H9 (cell line): ENCODE measurements around the gene POU2F1. TPM values are rescaled to one million over a fixed set of nuclear protein-coding genes. Genes with fewer than 3 reads are reported as not detected.

Source experiments
- DNase-seq: peaks from one replicate; pipeline ENCODE4 v3.0.0-alpha.2; 2017
- H2AFZ ChIP-seq: one replicate; pipeline ENCODE4 v1.6.1; 2013; ENCODE audit warnings: mild to moderate bottlenecking, low read length, control low read depth, moderate library complexity
- H2AK5ac ChIP-seq: 2 replicates; pipeline ENCODE4 v1.6.1; 2013; ENCODE audit warnings: low read length, control low read depth, mixed read lengths; ENCODE audit not compliant: insufficient read length
- H2BK120ac ChIP-seq: one replicate; pipeline ENCODE4 v1.6.1; 2013; ENCODE audit warnings: low read depth, mild to moderate bottlenecking, low read length, control low read depth, inconsistent platforms; ENCODE audit not compliant: poor library complexity, severe bottlenecking
- H2BK12ac ChIP-seq: 2 replicates; pipeline ENCODE4 v1.6.1; 2013; ENCODE audit warnings: low read length, control low read depth, mixed read lengths, low read depth; ENCODE audit not compliant: insufficient read length
- H2BK15ac ChIP-seq: 2 replicates; pipeline ENCODE4 v1.6.1; 2013; ENCODE audit warnings: low read depth, low read length, control low read depth
- H2BK20ac ChIP-seq: one replicate; pipeline ENCODE4 v1.6.1; 2013; ENCODE audit warnings: low read depth, mild to moderate bottlenecking, low read length, control low read depth, inconsistent platforms; ENCODE audit not compliant: poor library complexity, severe bottlenecking
- H2BK5ac ChIP-seq: 2 replicates; pipeline ENCODE4 v1.6.1; 2013; ENCODE audit warnings: low read length, control low read depth, mixed read lengths; ENCODE audit not compliant: insufficient read length
- H3K14ac ChIP-seq: 2 replicates; pipeline ENCODE4 v1.6.1; 2013; ENCODE audit warnings: low read length, control low read depth; ENCODE audit not compliant: insufficient read depth
- H3K18ac ChIP-seq: 2 replicates; pipeline ENCODE4 v1.6.1; 2013; ENCODE audit warnings: low read depth, mild to moderate bottlenecking, mixed read lengths, low read length, control low read depth; ENCODE audit not compliant: insufficient read length
- H3K23ac ChIP-seq: 2 replicates; pipeline ENCODE4 v1.6.1; 2013; ENCODE audit warnings: low read length, control low read depth, mixed read lengths, low read depth; ENCODE audit not compliant: insufficient read length
- H3K23me2 ChIP-seq: 2 replicates; pipeline ENCODE4 v1.6.1; 2013; ENCODE audit warnings: low read depth, mild to moderate bottlenecking, mixed read lengths, low read length, control low read depth; ENCODE audit not compliant: insufficient read length, poor library complexity, severe bottlenecking
- H3K27ac ChIP-seq: 2 replicates; pipeline ENCODE4 v1.5.1; 2013; ENCODE audit warnings: low read length, control low read depth, mixed read lengths, low read depth; ENCODE audit not compliant: insufficient read length
- H3K27me3 ChIP-seq: 2 replicates; pipeline ENCODE4 v1.6.1; 2013; ENCODE audit warnings: low read length, control low read depth, inconsistent platforms; ENCODE audit not compliant: insufficient read depth
- H3K4ac ChIP-seq: 2 replicates; pipeline ENCODE4 v1.6.1; 2013; ENCODE audit warnings: low read depth, mild to moderate bottlenecking, control low read depth, inconsistent platforms, low read length, moderate library complexity
- H3K4me1 ChIP-seq: 2 replicates; pipeline ENCODE4 v1.6.1; 2013; ENCODE audit warnings: low read length, control low read depth, inconsistent platforms; ENCODE audit not compliant: insufficient read depth
- H3K4me2 ChIP-seq: 2 replicates; pipeline ENCODE4 v1.6.1; 2013; ENCODE audit warnings: low read length, control low read depth, mixed read lengths; ENCODE audit not compliant: insufficient read length, insufficient read depth
- H3K56ac ChIP-seq: 2 replicates; pipeline ENCODE4 v1.6.1; 2013; ENCODE audit warnings: low read depth, mild to moderate bottlenecking, mixed read lengths, low read length, control low read depth; ENCODE audit not compliant: insufficient read length
- H3K79me1 ChIP-seq: 2 replicates; pipeline ENCODE4 v1.6.1; 2013; ENCODE audit warnings: low read depth, mild to moderate bottlenecking, moderate library complexity, low read length, control low read depth, inconsistent platforms; ENCODE audit not compliant: insufficient read depth, poor library complexity, severe bottlenecking
- H3K79me2 ChIP-seq: 2 replicates; pipeline ENCODE4 v1.6.1; 2013; ENCODE audit warnings: low read length, control low read depth, inconsistent platforms; ENCODE audit not compliant: insufficient read depth
- H3K9ac ChIP-seq: 2 replicates; pipeline ENCODE4 v1.6.1; 2013; ENCODE audit warnings: low read length, control low read depth, mixed read lengths; ENCODE audit not compliant: insufficient read length; ENCODE audit errors: extremely low read depth
- H3K9me3 ChIP-seq: one replicate; pipeline ENCODE4 v1.6.1; 2013; ENCODE audit warnings: low read depth, low read length, inconsistent platforms; ENCODE audit not compliant: control insufficient read depth
- H3T11ph ChIP-seq: one replicate; pipeline ENCODE4 v1.6.1; 2013; ENCODE audit warnings: mild to moderate bottlenecking, low read length, control low read depth, inconsistent platforms
- H4K20me1 ChIP-seq: one replicate; pipeline ENCODE4 v1.6.1; 2013; ENCODE audit not compliant: control insufficient read depth, insufficient read length, insufficient read depth
- H4K5ac ChIP-seq: 2 replicates; pipeline ENCODE4 v1.6.1; 2013; ENCODE audit warnings: low read depth, mild to moderate bottlenecking, mixed read lengths, low read length, control low read depth; ENCODE audit not compliant: insufficient read length
- H4K8ac ChIP-seq: replicated peaks from 2 replicates; pipeline ENCODE4 v1.6.1; 2013; ENCODE audit warnings: low read length, control low read depth, mixed read lengths, low read depth; ENCODE audit not compliant: insufficient read length
- H4K91ac ChIP-seq: 2 replicates; pipeline ENCODE4 v1.6.1; 2013; ENCODE audit warnings: low read depth, mild to moderate bottlenecking, moderate library complexity, mixed read lengths, low read length, control low read depth; ENCODE audit not compliant: insufficient read length
- H3K27ac Mint-ChIP-seq, 3 experiments: 2 replicates in 2 of 3; 3 replicates in 1 of 3; pipeline ENCODE4 v1.8.0; 2020 to 2021; ENCODE audit warnings: mixed read lengths in 3 of 3, mild to moderate bottlenecking in 1 of 3, moderate library complexity in 1 of 3
- H3K27me3 Mint-ChIP-seq: 2 replicates; pipeline ENCODE4 v1.8.0; 2021; ENCODE audit warnings: low read depth, mild to moderate bottlenecking, moderate library complexity, mixed read lengths
- H3K36me3 Mint-ChIP-seq, 3 experiments: 2 replicates in 2 of 3; 3 replicates in 1 of 3; pipeline ENCODE4 v1.8.0; 2020 to 2021; ENCODE audit warnings: low read depth in 3 of 3, mixed read lengths in 3 of 3; ENCODE audit not compliant: insufficient read depth in 1 of 3
- H3K4me1 Mint-ChIP-seq, 2 experiments: 2 replicates each; pipeline ENCODE4 v1.8.0; 2020; ENCODE audit warnings: mixed read lengths in 2 of 2
- H3K4me3 Mint-ChIP-seq, 2 experiments: 2 replicates in 1 of 2; 3 replicates in 1 of 2; pipeline ENCODE4 v1.8.0; 2020 to 2021; ENCODE audit warnings: mild to moderate bottlenecking in 2 of 2, mixed read lengths in 2 of 2, moderate library complexity in 1 of 2
- H3K9me3 Mint-ChIP-seq, 2 experiments: 2 replicates in 1 of 2; 3 replicates in 1 of 2; pipeline ENCODE4 v1.8.0; 2020; ENCODE audit warnings: mild to moderate bottlenecking in 2 of 2, mixed read lengths in 2 of 2, moderate library complexity in 1 of 2
- WGBS: extraction: QIAGEN DNeasy Blood & Tissue Kit; methylation state at CpG from one replicate; pipeline ENCODE4 v1.1.7; 2013; ENCODE audit warnings: missing lambda C conversion rate, low lambda C conversion rate, mixed read lengths; ENCODE audit not compliant: insufficient read length; ENCODE audit errors: extremely low coverage; 5-methylcytosine and 5-hydroxymethylcytosine counted together
- total RNA-seq: library from RNA; stranded (reverse); gene quantifications from 2 replicates; pipeline ENCODE4 v1.2.1, GENCODE V29; 2021
- TF ChIP-seq, protein P1 (sequence below): fragments of 200-600 bp; sonication (generic); conservative IDR thresholded peaks from 3 replicates; pipeline ENCODE4 v1.8.0; 2021; ENCODE audit warnings: antibody characterized with exemption, mild to moderate bottlenecking

POU2F1 gene
- total RNA-seq, 1 experiment from 2014 or later = 62.5 TPM

DNA sequence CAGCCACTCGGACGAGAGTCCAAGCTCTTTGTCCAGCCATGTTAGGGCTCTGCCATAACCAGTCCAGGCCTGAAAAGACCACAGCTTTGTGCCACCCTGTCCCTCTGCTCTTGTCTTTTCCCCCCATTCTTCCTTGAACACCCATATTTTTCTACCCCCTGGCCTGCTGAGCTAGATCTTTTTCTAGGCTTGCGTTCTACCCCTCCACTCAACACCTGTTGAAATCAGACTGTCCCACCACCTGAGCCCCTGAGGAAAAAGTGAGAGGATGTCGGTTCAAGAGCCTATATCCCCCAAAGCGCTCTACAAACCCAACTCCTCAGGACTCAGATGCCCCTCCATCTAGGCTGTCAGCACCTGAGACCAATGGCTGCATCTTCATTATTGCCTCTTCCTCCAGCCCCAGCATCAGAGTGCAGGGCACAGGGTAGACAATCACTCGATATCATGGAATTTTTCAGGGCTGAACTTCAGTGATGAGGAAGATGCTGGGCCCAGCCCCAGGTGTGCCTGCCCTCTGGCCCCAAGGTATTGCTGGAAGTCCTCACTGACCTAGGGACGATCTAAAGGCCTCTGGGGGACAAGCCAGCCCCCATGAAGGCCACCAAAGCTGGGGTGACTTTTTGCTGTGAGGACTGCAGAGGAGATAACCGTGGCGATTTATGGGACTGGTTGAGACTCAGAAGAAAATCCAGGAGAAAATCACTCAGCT, 222.3 kb downstream of the POU2F1 start:
- Mint-ChIP-seq H3K27me3 (peaks cover 40% of the 10 kb centered on the region), H3K4me1 (peaks cover 19% of the 10 kb centered on the region in 2 experiments), H3K4me3 (no peak overlapping the region), H3K27ac (no peak overlapping the region), H3K36me3 (no peaks in the 10 kb centered on the region; a peak in 1 of 7 replicates), H3K9me3 (no peaks in the 10 kb centered on the region)
- Histone ChIP-seq H2BK12ac (no peak overlapping the region), H3K4me2 (no peak overlapping the region), H3K27me3 (peaks cover 10% of the 10 kb centered on the region; the same call in 1 of the 2 replicates), H2BK15ac (no peak overlapping the region), H3K4ac (no peak overlapping the region), H3T11ph (no peak overlapping the region), H3K9ac (no peak overlapping the region), H3K9me3 (no peaks in the 10 kb centered on the region), H3K23me2 (peaks cover 6% of the 10 kb centered on the region), H3K27ac (no peak overlapping the region), H2BK20ac (no peak overlapping the region), H2BK120ac (no peak overlapping the region), H3K79me2 (no peaks in the 10 kb centered on the region), H3K56ac (no peak overlapping the region), H3K18ac (no peak overlapping the region), H2BK5ac (no peak overlapping the region), H4K91ac (no peak overlapping the region), H2AK5ac (no peak overlapping the region), H4K8ac (no peak overlapping the region), H2AFZ (no peak overlapping the region), H3K14ac (no peak overlapping the region), H3K4me1 (peaks cover 4% of the 10 kb centered on the region; the same call in 1 of the 2 replicates), H3K23ac (no peak overlapping the region), H4K5ac (no peak overlapping the region), H3K79me1 (no peaks in the 10 kb centered on the region), H4K20me1 (no peaks in the 10 kb centered on the region)
- TF ChIP-seq, protein P1, sequence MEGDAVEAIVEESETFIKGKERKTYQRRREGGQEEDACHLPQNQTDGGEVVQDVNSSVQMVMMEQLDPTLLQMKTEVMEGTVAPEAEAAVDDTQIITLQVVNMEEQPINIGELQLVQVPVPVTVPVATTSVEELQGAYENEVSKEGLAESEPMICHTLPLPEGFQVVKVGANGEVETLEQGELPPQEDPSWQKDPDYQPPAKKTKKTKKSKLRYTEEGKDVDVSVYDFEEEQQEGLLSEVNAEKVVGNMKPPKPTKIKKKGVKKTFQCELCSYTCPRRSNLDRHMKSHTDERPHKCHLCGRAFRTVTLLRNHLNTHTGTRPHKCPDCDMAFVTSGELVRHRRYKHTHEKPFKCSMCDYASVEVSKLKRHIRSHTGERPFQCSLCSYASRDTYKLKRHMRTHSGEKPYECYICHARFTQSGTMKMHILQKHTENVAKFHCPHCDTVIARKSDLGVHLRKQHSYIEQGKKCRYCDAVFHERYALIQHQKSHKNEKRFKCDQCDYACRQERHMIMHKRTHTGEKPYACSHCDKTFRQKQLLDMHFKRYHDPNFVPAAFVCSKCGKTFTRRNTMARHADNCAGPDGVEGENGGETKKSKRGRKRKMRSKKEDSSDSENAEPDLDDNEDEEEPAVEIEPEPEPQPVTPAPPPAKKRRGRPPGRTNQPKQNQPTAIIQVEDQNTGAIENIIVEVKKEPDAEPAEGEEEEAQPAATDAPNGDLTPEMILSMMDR = no peak
- no peak for DNase-seq
- WGBS = no CpG with 5 or more reads among the region's 9 CpGs
